IPS-15b (cell line): ENCODE data around the gene TUBGCP2.

Experiments
- H3K27me3 ChIP-seq: one replicate; pipeline ENCODE4 v1.6.1; 2013; ENCODE audit warnings: low read length; ENCODE audit not compliant: control insufficient read depth, insufficient read depth
- H3K36me3 ChIP-seq: one replicate; pipeline ENCODE4 v1.6.1; 2013; ENCODE audit warnings: low read length; ENCODE audit not compliant: control insufficient read depth, insufficient read depth
- H3K4me1 ChIP-seq: one replicate; pipeline ENCODE4 v1.6.1; 2013; ENCODE audit warnings: mild to moderate bottlenecking, low read length; ENCODE audit not compliant: control insufficient read depth, insufficient read depth
- H3K4me3 ChIP-seq: one replicate; pipeline ENCODE4 v1.5.1; 2013; ENCODE audit warnings: low read depth, low read length
- H3K9ac ChIP-seq: one replicate; pipeline ENCODE4 v1.6.1; 2013; ENCODE audit warnings: low read depth, mild to moderate bottlenecking, low read length
- H3K9me3 ChIP-seq: one replicate; pipeline ENCODE4 v1.6.1; 2013; ENCODE audit warnings: mild to moderate bottlenecking, low read length; ENCODE audit not compliant: control insufficient read depth, insufficient read depth

Gene TUBGCP2

DNA sequence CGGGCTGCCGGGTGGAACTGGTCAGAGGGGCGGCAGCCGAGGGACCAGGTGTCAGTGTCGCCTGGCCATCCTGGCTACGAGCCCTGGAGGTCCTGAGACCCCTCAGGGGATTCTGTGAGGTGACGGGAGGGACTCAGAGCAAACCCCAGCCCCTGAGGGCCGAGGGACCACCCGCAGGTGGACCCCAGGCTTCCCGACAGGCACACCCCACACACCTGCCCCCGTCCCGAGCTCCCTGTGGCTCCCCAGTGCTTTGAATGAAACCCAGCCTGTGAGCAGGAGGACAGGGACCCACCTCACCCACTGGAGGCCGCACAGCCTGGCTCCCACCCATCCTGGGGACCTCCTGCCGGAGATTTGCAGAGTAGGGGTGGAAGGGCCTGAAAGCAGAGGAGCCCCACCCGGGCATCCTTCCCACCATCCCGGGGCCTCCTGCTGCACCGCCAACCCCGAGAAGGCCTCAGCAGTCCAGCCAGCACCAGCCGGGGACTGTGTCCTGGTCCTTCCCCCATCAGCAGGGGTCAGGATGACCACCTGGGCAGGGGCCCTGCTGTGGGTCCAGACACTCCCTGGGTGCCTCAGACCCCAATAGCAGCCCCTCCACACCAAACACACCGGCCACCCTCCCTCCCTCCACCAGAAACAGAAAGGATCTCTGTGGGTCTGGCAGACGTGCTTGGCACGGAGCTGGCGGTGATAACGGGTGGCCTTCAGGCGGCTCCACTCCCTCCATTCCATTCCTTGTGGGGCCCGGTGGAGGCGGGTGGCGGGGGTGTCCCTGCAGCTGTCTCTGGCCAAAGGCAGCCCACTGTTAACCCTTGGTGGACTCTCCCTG lies 57.1 kb downstream of the TUBGCP2 start:
- H3K27me3 ChIP-seq = no peaks in the 10 kb centered on the region
- H3K9ac ChIP-seq = no peak overlapping the region
- peaks cover 4% of the 10 kb centered on the region for H3K4me1 ChIP-seq
- H3K36me3 ChIP-seq = no peaks in the 10 kb centered on the region
- no peak overlapping the region for H3K4me3 ChIP-seq
- no peaks in the 10 kb centered on the region for H3K9me3 ChIP-seq

DNA sequence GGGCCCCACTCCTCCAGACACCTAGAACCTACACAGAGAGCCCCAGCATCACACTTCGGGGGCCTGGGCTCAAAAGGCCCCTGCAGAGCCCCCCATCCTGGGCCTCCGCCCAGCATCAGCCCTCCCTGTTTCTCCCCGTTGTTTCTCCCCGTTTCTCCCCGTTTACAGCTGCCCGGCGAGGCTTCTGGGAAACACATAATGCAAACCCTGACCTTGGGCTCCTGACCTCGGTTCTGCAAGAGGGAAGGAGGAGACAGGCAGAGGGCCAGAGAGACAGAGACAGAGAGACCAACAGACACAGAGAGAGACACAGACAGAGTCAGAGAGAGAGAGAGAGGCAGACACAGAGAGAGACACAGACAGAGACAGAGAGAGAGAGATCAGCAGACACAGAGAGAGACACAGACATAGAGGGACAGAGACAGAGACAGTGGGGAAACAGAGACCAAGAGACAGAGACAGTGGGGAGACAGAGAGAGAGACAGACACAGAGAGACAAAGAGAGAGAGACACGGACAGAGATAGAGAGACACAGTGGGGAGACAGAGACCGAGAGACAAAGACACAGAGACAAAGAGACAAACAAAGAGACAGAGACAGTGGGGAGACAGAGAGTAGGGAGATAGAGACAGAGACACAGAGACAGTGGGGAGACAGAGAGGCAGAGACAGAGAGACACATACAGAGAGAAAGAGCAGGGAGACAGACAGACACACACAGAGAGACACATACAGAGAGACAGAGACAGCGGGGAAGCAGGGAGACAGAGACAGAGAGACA lies 58.5 kb downstream of the TUBGCP2 start:
- Histone ChIP-seq H3K27me3 (no peaks in the 10 kb centered on the region), H3K9me3 (no peaks in the 10 kb centered on the region), H3K9ac (no peak overlapping the region), H3K4me3 (no peak overlapping the region), H3K36me3 (no peaks in the 10 kb centered on the region), H3K4me1 (peaks cover 4% of the 10 kb centered on the region)

DNA sequence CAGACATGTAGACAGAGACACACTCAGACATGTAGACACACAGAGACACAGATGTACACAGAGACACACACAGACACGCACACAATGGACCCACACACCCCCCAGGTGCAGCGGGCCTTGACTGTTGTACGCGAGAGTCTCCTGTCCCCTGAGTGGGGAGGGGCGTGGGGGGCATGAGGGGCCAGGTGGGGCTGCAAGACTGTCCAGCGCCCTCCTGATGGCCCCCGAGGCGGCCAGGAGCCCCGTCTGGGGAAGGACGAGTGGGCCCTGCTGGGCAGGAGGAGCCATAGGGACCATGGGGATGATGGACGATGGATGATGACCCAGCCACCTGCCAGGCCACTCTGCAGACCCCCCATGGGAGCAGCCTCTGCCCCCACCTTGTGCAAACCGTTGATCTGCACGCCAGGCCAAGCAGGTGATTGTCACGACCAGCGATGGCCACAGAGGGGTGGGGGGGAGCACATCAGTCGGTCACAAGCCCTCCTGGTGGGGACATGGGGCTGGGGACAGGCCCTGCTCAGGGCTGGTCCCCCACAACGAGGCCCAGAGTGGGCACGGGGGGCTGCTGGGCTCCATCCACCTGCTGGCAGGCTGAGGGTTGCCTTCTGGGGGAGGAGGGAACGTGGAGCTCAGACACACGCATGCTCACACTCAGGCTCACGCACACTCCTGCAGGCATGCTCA lies 59.4 kb downstream of the TUBGCP2 start:
- Histone ChIP-seq H3K9ac (no peak overlapping the region), H3K27me3 (no peaks in the 10 kb centered on the region), H3K4me3 (no peak overlapping the region), H3K36me3 (no peaks in the 10 kb centered on the region), H3K4me1 (peaks cover 4% of the 10 kb centered on the region), H3K9me3 (no peaks in the 10 kb centered on the region)

DNA sequence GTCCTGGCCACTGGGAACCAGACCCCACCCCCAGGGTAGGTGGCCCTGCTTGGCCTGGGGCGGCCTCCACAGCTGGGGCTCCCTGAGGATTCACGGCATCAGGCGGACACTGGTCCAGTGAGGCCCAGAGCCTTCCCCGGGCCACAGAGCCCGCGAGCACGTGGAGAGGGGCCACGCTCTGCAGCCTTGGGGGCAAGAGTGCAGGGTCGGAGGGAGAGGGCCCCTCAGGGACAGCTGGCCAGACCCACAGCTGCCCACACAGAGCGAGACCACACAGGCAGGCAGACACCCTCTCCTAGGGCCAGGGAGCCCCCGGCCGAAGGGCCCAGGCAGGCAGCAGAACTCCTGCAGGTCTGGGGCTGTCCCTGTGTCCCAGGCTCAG lies 60.3 kb downstream of the TUBGCP2 start:
- Histone ChIP-seq H3K9ac (no peak overlapping the region), H3K4me3 (no peak overlapping the region), H3K4me1 (peaks cover 4% of the 10 kb centered on the region), H3K27me3 (no peaks in the 10 kb centered on the region), H3K36me3 (no peaks in the 10 kb centered on the region), H3K9me3 (no peaks in the 10 kb centered on the region)

DNA sequence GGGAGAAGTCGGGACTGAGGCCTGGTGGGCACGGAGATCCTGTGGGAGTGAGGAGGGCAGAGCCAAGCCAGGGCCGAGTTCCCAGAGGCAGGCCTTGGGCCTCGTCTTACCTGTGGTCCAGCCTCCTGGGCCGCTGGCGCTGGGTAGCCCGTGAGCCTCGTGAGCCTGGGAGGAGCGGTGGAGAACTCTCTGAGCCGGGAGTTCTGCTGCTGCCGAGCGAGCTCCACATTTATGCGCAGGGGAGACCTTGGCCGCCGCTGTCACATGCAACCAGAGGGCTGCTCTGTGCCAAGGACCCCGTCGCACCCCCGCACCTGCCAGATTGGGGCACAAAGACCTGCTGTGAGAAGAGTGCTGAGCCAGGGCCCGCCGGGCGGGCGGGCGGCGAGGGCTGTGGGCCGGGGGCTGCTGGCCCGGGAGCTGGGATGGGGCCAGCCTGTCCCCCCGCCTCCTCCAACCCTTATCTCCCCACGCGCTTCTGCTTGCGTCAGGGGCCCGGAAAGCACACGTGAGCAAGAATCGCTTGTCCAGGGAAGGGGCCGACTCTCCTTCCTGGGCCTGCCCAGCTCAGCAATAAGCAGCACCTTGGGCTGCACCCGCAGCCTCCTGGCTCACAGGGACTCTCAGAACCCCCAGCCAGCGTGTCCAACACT lies 60.9 kb downstream of the TUBGCP2 start:
- H3K4me3 ChIP-seq = no peak overlapping the region
- H3K27me3 ChIP-seq = no peaks in the 10 kb centered on the region
- peaks cover 4% of the 10 kb centered on the region for H3K4me1 ChIP-seq
- H3K9me3 ChIP-seq = no peaks in the 10 kb centered on the region
- no peak overlapping the region for H3K9ac ChIP-seq
- no peaks in the 10 kb centered on the region for H3K36me3 ChIP-seq

DNA sequence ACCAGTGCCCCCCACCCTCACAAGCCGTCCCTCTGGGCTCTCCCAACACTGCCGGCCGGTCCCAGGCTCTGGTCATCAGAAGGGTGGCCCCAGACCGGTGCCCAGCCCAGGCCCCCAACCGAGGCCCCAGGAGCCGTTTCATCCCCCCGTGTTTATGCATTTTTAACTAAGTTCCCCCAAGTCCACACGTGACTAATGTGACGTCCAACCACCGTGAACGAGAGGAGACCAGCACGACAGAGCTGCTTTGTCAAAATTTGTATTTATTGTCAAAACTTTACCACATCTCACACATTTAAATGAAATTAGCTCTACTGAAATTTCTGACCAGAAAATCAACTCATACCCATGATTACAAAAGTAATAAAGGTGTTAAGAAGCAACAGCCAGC lies 62.4 kb downstream of the TUBGCP2 start:
- Histone ChIP-seq H3K27me3 (no peaks in the 10 kb centered on the region), H3K9me3 (no peaks in the 10 kb centered on the region), H3K4me1 (peaks cover 4% of the 10 kb centered on the region), H3K36me3 (no peaks in the 10 kb centered on the region), H3K4me3 (no peak overlapping the region), H3K9ac (no peak overlapping the region)

DNA sequence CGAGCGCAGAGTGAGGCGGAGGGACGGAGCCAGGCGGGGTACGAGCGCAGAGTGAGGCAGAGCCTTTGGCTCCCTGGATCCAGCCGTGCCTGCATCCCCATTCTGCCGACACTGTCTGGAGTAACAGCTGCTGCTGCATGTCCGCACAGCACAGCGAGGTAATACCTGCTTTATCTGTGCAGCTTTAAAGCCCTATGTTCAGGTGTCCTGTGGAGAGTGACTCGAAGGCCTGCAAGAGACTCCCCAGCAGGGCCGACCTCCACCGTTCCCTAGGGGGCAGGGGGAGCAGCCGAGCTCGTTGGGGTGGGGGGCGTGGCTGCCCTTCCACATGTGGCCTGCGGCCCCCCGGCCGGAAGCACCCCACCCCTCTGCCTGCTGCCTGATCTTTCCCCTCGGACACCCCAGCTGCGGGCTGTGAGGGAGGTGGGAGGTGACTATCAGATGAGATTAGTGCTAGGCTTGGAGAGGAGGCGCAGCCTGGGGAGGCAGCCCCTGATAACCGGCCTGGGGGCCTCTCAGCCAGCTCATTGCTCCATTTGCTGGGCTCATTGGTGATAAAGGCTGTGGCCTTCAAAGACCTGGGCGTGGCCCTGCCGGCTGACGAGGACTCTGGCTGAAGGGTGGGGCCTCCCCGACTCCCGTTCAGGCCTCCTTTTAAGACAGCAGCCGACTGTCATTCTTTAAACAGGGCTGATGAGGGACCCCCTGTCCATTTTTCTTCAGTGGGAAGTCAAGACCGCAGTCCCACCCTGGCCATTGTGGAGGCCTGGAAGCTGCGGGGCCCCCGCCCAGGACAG lies 63.0 kb downstream of the TUBGCP2 start:
- H3K9me3 ChIP-seq = no peaks in the 10 kb centered on the region
- H3K36me3 ChIP-seq = no peaks in the 10 kb centered on the region
- no peaks in the 10 kb centered on the region for H3K27me3 ChIP-seq
- H3K4me3 ChIP-seq = no peak overlapping the region
- H3K9ac ChIP-seq = no peak overlapping the region
- H3K4me1 ChIP-seq = peaks cover 4% of the 10 kb centered on the region

DNA sequence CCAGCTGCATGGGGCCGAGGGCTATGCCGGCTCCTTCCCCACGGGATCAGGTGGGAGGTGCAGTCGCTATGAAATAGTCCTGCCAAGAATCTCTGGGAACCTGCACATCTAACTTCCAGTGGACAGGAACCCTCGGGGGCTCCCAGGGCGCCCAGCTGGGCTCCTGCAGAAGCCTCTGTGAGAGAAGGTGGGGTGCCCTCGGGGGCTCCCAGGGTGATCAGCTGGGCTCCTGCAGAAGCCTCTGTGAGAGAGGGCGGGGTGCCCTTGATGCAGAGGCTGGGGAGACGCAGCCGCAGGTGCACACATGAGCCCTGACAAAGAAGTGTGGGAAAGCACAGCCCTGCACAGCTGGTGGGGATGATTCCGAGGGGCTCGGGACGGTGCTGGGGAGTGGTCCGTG lies 65.1 kb downstream of the TUBGCP2 start:
- Histone ChIP-seq H3K9ac (peak overlapping the region; percentile 6), H3K4me1 (peaks cover 4% of the 10 kb centered on the region), H3K36me3 (no peaks in the 10 kb centered on the region), H3K27me3 (no peaks in the 10 kb centered on the region), H3K9me3 (no peaks in the 10 kb centered on the region), H3K4me3 (no peak overlapping the region)

DNA sequence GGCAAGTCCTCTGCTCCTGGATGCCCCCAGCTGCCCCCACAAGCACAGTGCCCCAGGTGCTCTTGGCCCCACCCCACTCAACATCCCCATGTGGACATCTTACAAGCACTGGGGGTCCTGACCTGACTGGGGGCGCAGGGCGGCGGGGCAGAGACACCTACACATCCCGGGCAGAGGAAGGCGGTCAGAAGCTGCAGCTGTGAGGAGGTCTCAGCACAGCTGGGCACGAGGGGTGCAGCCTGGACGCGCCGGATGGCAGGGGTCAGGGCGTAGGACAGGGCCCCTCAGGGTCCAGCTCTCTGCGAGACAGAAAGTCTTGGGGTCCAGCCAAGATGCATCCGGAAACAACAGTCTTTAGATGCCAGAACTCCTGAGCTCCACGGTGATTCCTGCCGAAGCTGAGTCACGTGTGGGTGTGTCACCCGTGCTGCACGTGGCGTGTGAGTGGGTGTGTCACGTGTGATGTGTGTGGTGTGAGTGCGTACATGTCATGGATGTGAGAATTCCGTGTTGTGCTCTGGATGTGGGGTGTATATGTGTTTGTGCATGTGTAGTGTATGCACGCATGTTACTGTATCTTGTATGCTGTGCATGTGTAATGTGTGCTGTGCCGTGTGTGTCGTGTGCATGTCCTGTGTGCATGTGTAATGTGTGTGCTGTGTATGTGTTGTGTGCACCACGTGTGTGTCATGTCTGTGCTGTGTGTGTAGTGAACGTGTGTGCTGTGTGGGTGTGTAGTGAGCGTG lies 65.9 kb downstream of the TUBGCP2 start:
- no peaks in the 10 kb centered on the region for H3K36me3 ChIP-seq
- H3K9ac ChIP-seq = peak overlapping the region; percentile 6
- H3K27me3 ChIP-seq = no peaks in the 10 kb centered on the region
- no peak overlapping the region for H3K4me3 ChIP-seq
- H3K9me3 ChIP-seq = no peaks in the 10 kb centered on the region
- peaks cover 4% of the 10 kb centered on the region for H3K4me1 ChIP-seq

DNA sequence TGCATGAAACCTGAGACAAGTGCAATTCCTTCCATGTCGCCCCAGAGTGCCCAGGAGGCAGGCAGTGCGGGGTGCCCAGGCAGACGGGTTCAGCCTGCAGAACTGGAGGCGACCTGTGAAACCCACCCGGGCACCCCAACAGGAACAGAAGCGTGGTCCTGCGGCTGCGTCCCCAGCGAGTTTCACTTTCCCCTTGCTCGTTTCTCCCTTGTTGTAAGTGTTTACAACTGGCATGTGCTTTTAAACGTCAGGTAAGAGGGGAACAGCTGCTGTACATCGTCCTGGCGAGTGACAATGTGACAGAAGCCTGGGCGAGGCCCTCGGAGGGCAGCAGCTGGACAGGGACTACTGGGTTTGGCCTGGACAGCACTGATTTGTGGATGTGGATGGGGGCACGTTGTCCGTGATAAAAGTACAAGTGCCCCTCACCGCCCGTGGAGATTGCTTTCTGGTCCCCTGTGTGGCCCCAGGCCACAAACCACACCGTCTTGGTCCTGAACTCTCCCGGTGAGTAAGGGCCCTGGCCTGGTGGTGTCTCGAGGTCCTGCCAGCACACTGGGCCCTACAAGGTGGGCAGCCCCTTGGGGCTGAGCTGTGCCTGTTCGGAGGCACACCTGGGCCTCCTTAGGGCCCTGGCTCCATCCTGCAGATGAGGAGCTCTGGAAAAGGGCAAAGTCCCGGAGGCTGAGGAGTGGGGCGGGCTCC lies 67.0 kb downstream of the TUBGCP2 start:
- Histone ChIP-seq H3K4me3 (no peak overlapping the region), H3K9me3 (no peaks in the 10 kb centered on the region), H3K36me3 (no peaks in the 10 kb centered on the region), H3K27me3 (peaks cover 3% of the 10 kb centered on the region), H3K9ac (no peak overlapping the region), H3K4me1 (no peaks in the 10 kb centered on the region)
